IMR-90 (cell line): Measurements from ENCODE around the gene MYO1C. TPM values are rescaled to one million over a fixed set of nuclear protein-coding genes. Genes with fewer than 3 reads are reported as not detected.

Experiments
- ATAC-seq: fragments of 200-7000 bp; cut with Tn5 transposase; 2 replicates; pipeline ENCODE4 v1.9.1; 2020; ENCODE audit warnings: low read depth, mild to moderate bottlenecking, moderate library complexity
- BruUV-seq: library from RNA; stranded (reverse); fragments of 400-500 nt; replicated peaks from 2 replicates; lab custom pipeline; 2021; lab: Mats Ljungman, UMichigan
- CTCF ChIA-PET: fragments of 300-600 bp; formaldehyde crosslinking; extraction: SDS; loops from one replicate; lab custom pipeline; 2021; ENCODE audit warnings: antibody characterized with exemption; lab: Yijun Ruan, JAX
- POLR2A ChIA-PET: fragments of 300-600 bp; sonication (Branson Sonifier 250); formaldehyde crosslinking; loops from one replicate; lab custom pipeline; 2022; ENCODE audit warnings: antibody characterized with exemption; ENCODE audit not compliant: unreplicated experiment; lab: Charles Lee
- DNase-seq: peaks from one replicate; pipeline ENCODE4 v3.0.0; 2013
- H2AFZ ChIP-seq: replicated peaks from 2 replicates; pipeline ENCODE3; 2013; ENCODE audit warnings: low read length, mild to moderate bottlenecking; ENCODE audit not compliant: poor library complexity
- H2AK5ac ChIP-seq: 2 replicates; pipeline ENCODE4 v1.6.1; 2013; ENCODE audit warnings: low read depth, low read length, inconsistent platforms
- H2AK9ac ChIP-seq: replicated peaks from 2 replicates; pipeline ENCODE3; 2013; ENCODE audit warnings: mild to moderate bottlenecking, low read depth, low read length, moderate library complexity; ENCODE audit not compliant: poor library complexity
- H2BK120ac ChIP-seq: 2 replicates; pipeline ENCODE4 v1.6.1; 2013; ENCODE audit warnings: low read depth, low read length, inconsistent platforms
- H2BK15ac ChIP-seq: 3 replicates; pipeline ENCODE4 v1.6.1; 2013; ENCODE audit warnings: low read depth, low read length, inconsistent platforms
- H2BK20ac ChIP-seq: 2 replicates; pipeline ENCODE4 v1.6.1; 2013; ENCODE audit warnings: low read depth, mild to moderate bottlenecking, inconsistent platforms, low read length, moderate library complexity
- H2BK5ac ChIP-seq: 2 replicates; pipeline ENCODE4 v1.6.1; 2013; ENCODE audit warnings: mild to moderate bottlenecking, low read depth, low read length, inconsistent platforms; ENCODE audit not compliant: poor library complexity, severe bottlenecking
- H3K14ac ChIP-seq: replicated peaks from 2 replicates; pipeline ENCODE4 v1.6.1; 2013; ENCODE audit warnings: low read depth, low read length, inconsistent platforms
- H3K18ac ChIP-seq: 2 replicates; pipeline ENCODE4 v1.6.1; 2013; ENCODE audit warnings: low read depth, low read length, control low read depth
- H3K23ac ChIP-seq: 2 replicates; pipeline ENCODE4 v1.6.1; 2013; ENCODE audit warnings: low read depth, low read length, inconsistent platforms
- H3K27ac ChIP-seq: 2 replicates; pipeline ENCODE4 v1.5.1; 2013; ENCODE audit warnings: mild to moderate bottlenecking, control low read depth, low read length; ENCODE audit not compliant: insufficient read depth
- H3K27me3 ChIP-seq: 2 replicates; pipeline ENCODE4 v1.6.1; 2013; ENCODE audit warnings: low read length; ENCODE audit not compliant: control insufficient read depth, insufficient read depth
- H3K36me3 ChIP-seq: 2 replicates; pipeline ENCODE4 v1.6.1; 2013; ENCODE audit warnings: low read length, mixed read lengths; ENCODE audit not compliant: control insufficient read depth, insufficient read depth
- H3K4ac ChIP-seq: 2 replicates; pipeline ENCODE4 v1.6.1; 2013; ENCODE audit warnings: low read depth, low read length, inconsistent platforms
- H3K4me1 ChIP-seq: 2 replicates; pipeline ENCODE4 v1.6.1; 2013; ENCODE audit warnings: low read length, mixed read lengths; ENCODE audit not compliant: control insufficient read depth, insufficient read depth
- H3K4me2 ChIP-seq: 2 replicates; pipeline ENCODE4 v1.6.1; 2013; ENCODE audit warnings: low read depth, mild to moderate bottlenecking, control low read depth, low read length, moderate library complexity
- H3K4me3 ChIP-seq: 2 replicates; pipeline ENCODE4 v1.5.1; 2013; ENCODE audit warnings: low read depth, mild to moderate bottlenecking, control low read depth, low read length, moderate library complexity; ENCODE audit not compliant: insufficient read depth
- H3K56ac ChIP-seq: 2 replicates; pipeline ENCODE4 v1.6.1; 2013; ENCODE audit warnings: low read length, inconsistent platforms; ENCODE audit not compliant: insufficient read depth; ENCODE audit errors: extremely low read depth
- H3K79me1 ChIP-seq, 2 experiments: 2 replicates each; pipeline ENCODE4 v1.6.1; 2013; ENCODE audit warnings: low read length in 2 of 2, inconsistent platforms in 1 of 2, low read depth in 1 of 2
- H3K9ac ChIP-seq: 2 replicates; pipeline ENCODE4 v1.6.1; 2013; ENCODE audit warnings: low read depth, low read length, control low read depth
- H3K9me1 ChIP-seq: 2 replicates; pipeline ENCODE4 v1.6.1; 2013; ENCODE audit warnings: low read length, inconsistent platforms; ENCODE audit not compliant: insufficient read depth
- H3K9me3 ChIP-seq: 2 replicates; pipeline ENCODE4 v1.6.1; 2013; ENCODE audit warnings: low read length; ENCODE audit not compliant: control insufficient read depth, insufficient read depth
- H4K20me1 ChIP-seq: 2 replicates; pipeline ENCODE4 v1.6.1; 2013; ENCODE audit warnings: low read length, inconsistent platforms; ENCODE audit not compliant: insufficient read depth
- H4K5ac ChIP-seq: 2 replicates; pipeline ENCODE4 v1.6.1; 2013; ENCODE audit warnings: mild to moderate bottlenecking, low read depth, low read length, control low read depth
- H4K8ac ChIP-seq, 2 experiments: 2 replicates each; pipeline ENCODE4 v1.6.1; 2013; ENCODE audit warnings: low read depth in 2 of 2, low read length in 2 of 2, control low read depth in 1 of 2, inconsistent platforms in 1 of 2
- H4K91ac ChIP-seq: 2 replicates; pipeline ENCODE4 v1.6.1; 2013; ENCODE audit warnings: low read depth, low read length, inconsistent platforms; ENCODE audit not compliant: insufficient read depth
- BHLHE40 ChIP-seq: fragments of 150-350 bp; IDR thresholded peaks from 2 replicates; pipeline ENCODE4 v1.6.1; 2016; ENCODE audit warnings: mild to moderate bottlenecking, low read depth, low read length
- CEBPB ChIP-seq: IDR thresholded peaks from 2 replicates; pipeline ENCODE4 v1.6.1; 2012; ENCODE audit warnings: low read depth, low read length, improper control_type of control experiment
- CHD1 ChIP-seq: IDR thresholded peaks from 2 replicates; pipeline ENCODE4 v1.6.1; 2012; ENCODE audit warnings: low read depth, low read length, improper control_type of control experiment
- ELK1 ChIP-seq: fragments of 150-350 bp; IDR thresholded peaks from 2 replicates; pipeline ENCODE4 v1.6.1; 2016; ENCODE audit warnings: low read depth, mild to moderate bottlenecking, low read length, moderate library complexity, borderline replicate concordance
- FOS ChIP-seq: fragments of 150-350 bp; IDR thresholded peaks from 2 replicates; pipeline ENCODE4 v1.6.1; 2016; ENCODE audit warnings: low read depth, low read length
- MAFK ChIP-seq: IDR thresholded peaks from 2 replicates; pipeline ENCODE4 v1.6.1; 2012; ENCODE audit warnings: low read depth, low read length, improper control_type of control experiment
- MAZ ChIP-seq: IDR thresholded peaks from 2 replicates; pipeline ENCODE4 v1.6.1; 2012; ENCODE audit warnings: low read depth, mild to moderate bottlenecking, low read length, improper control_type of control experiment, moderate library complexity, borderline replicate concordance
- MXI1 ChIP-seq: IDR thresholded peaks from 2 replicates; pipeline ENCODE4 v1.6.1; 2012; ENCODE audit warnings: low read depth, mild to moderate bottlenecking, low read length, moderate library complexity, borderline replicate concordance
- NFE2L2 ChIP-seq: fragments of 150-350 bp; IDR thresholded peaks from 2 replicates; pipeline ENCODE4 v1.6.1; 2016; ENCODE audit warnings: low read depth, mild to moderate bottlenecking, low read length
- POLR2A ChIP-seq: IDR thresholded peaks from 2 replicates; pipeline ENCODE4 v1.6.1; 2012; ENCODE audit warnings: mild to moderate bottlenecking, low read depth, low read length
- RAD21 ChIP-seq: IDR thresholded peaks from 2 replicates; pipeline ENCODE4 v1.6.1; 2012; ENCODE audit warnings: low read length, improper control_type of control experiment
- RCOR1 ChIP-seq: IDR thresholded peaks from 2 replicates; pipeline ENCODE4 v1.6.1; 2012; ENCODE audit warnings: mild to moderate bottlenecking, low read length, improper control_type of control experiment; ENCODE audit not compliant: insufficient replicate concordance
- RFX5 ChIP-seq: IDR thresholded peaks from 2 replicates; pipeline ENCODE4 v1.8.0; 2012; ENCODE audit warnings: low read depth, mild to moderate bottlenecking, low read length, moderate library complexity
- SMC3 ChIP-seq: fragments of 150-350 bp; IDR thresholded peaks from 2 replicates; pipeline ENCODE4 v1.6.1; 2016; ENCODE audit warnings: low read depth, mild to moderate bottlenecking, antibody characterized with exemption, low read length, moderate library complexity
- WGBS, 2 experiments: methylation state at CpG; one replicate each; pipeline versions ENCODE4 v1.1.5 to v1.1.7; 2013; ENCODE audit warnings: missing lambda C conversion rate in 2 of 2; ENCODE audit not compliant: insufficient read length in 1 of 2; ENCODE audit errors: extremely low coverage in 2 of 2; 5-methylcytosine and 5-hydroxymethylcytosine counted together
- dilution Hi-C: fragments of 300-500 bp; cut with HindIII; formaldehyde crosslinking; loops from one replicate; pipeline ENCODE4 v1.14.3; 2018; ENCODE audit warnings: low sequenced_read_pairs; ENCODE audit not compliant: unreplicated experiment
- in situ Hi-C: fragments of 300-500 bp; cut with MboI; formaldehyde crosslinking; loops from 3 replicates; pipeline ENCODE4 v1.14.3; 2019; ENCODE audit warnings: low sequenced_read_pairs, inconsistent platforms, mixed read lengths
- intact Hi-C: fragments of 100-400 bp; cut with micrococcal nuclease; formaldehyde crosslinking; loops from 2 replicates; pipeline ENCODE4 v1.10.0; 2022
- polyA plus RNA-seq, 3 experiments: library from polyadenylated mRNA; depleted of rRNA; stranded (reverse); fragments of >200 nt; gene quantifications; 2 replicates each; pipeline ENCODE4 v1.2.3, GENCODE V29; 2012; ENCODE audit warnings: low replicate concordance in 1 of 3
- total RNA-seq: library from RNA; depleted of rRNA; stranded (reverse); fragments of >200 nt; gene quantifications from 2 replicates; pipeline ENCODE4 v1.2.3, GENCODE V29; 2012
- TF ChIP-seq, protein P1 (sequence below): fragments of 150-350 bp; IDR thresholded peaks from 2 replicates; pipeline ENCODE4 v1.6.1; 2017; ENCODE audit warnings: mild to moderate bottlenecking, antibody characterized with exemption, low read length, low read depth
- TF ChIP-seq, protein P2 (sequence below): conservative IDR thresholded peaks from 2 replicates; pipeline ENCODE4 v1.5.1; 2012; ENCODE audit warnings: mild to moderate bottlenecking, low read depth, low read length, improper control_type of control experiment

Gene MYO1C
- total and polyA plus RNA-seq, 2 of the 4 experiments (the other 2 are of a cell fraction), result 162 to 196 TPM

GRCh38 chr17:1505586-1505985 is 13.1 kb upstream of the MYO1C start:
- DNase-seq (no peak), ATAC-seq (no peak)
- H2AFZ ChIP-seq, result no peak overlapping the region
- dilution Hi-C loops (no loop called here), in situ Hi-C loops (no loop called here), intact Hi-C loops (no loop called here)
- no peak overlapping the region for H3K4me3 ChIP-seq
- no peaks in the 10 kb centered on the region for H4K20me1 ChIP-seq
- CTCF ChIA-PET, result interaction anchor here (0.6 to 1.5 kb wide), 2 partner anchors 10 to 140 kb away, joined by 3 read pairs; no protein-coding TSS in a partner anchor
- no peaks in the 10 kb centered on the region for H3K27me3 ChIP-seq
- no CpG with 5 or more reads among the region's 5 CpGs for WGBS, 2 experiments
- no peak overlapping the region for H3K9ac ChIP-seq
- H2BK20ac ChIP-seq, result no peak overlapping the region
- no peak overlapping the region for H4K8ac ChIP-seq
- no peak overlapping the region for H2BK5ac ChIP-seq
- H3K4me1 ChIP-seq, result no peaks in the 10 kb centered on the region
- H3K4ac ChIP-seq, result no peak overlapping the region
- no TSS peak for BruUV-seq
- TF ChIP-seq RAD21 (no peak), SMC3 (no peak), MAZ (no peak), MAFK (no peak), ELK1 (no peak), MXI1 (no peak), POLR2A (no peak), FOS (no peak), BHLHE40 (no peak), CHD1 (no peak), RFX5 (no peak), RCOR1 (no peak), NFE2L2 (no peak), CEBPB (no peak)
- TF ChIP-seq, protein P1, sequence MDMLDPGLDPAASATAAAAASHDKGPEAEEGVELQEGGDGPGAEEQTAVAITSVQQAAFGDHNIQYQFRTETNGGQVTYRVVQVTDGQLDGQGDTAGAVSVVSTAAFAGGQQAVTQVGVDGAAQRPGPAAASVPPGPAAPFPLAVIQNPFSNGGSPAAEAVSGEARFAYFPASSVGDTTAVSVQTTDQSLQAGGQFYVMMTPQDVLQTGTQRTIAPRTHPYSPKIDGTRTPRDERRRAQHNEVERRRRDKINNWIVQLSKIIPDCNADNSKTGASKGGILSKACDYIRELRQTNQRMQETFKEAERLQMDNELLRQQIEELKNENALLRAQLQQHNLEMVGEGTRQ, result no peak
- TF ChIP-seq, protein P2, sequence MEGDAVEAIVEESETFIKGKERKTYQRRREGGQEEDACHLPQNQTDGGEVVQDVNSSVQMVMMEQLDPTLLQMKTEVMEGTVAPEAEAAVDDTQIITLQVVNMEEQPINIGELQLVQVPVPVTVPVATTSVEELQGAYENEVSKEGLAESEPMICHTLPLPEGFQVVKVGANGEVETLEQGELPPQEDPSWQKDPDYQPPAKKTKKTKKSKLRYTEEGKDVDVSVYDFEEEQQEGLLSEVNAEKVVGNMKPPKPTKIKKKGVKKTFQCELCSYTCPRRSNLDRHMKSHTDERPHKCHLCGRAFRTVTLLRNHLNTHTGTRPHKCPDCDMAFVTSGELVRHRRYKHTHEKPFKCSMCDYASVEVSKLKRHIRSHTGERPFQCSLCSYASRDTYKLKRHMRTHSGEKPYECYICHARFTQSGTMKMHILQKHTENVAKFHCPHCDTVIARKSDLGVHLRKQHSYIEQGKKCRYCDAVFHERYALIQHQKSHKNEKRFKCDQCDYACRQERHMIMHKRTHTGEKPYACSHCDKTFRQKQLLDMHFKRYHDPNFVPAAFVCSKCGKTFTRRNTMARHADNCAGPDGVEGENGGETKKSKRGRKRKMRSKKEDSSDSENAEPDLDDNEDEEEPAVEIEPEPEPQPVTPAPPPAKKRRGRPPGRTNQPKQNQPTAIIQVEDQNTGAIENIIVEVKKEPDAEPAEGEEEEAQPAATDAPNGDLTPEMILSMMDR, result no peak
- H3K14ac ChIP-seq, result no peak overlapping the region
- H3K9me3 ChIP-seq, result no peaks in the 10 kb centered on the region
- H3K18ac ChIP-seq, result no peak overlapping the region
- no peak overlapping the region for H3K4me2 ChIP-seq
- H3K79me1 ChIP-seq, result peaks cover 0 to under 1% of the 10 kb centered on the region in 2 experiments; a peak in 1 of 4 replicates
- H4K91ac ChIP-seq, result no peak overlapping the region
- H2AK5ac ChIP-seq, result no peak overlapping the region
- no peak overlapping the region for H3K56ac ChIP-seq
- no peak overlapping the region for H2AK9ac ChIP-seq
- no peak overlapping the region for H3K27ac ChIP-seq
- POLR2A ChIA-PET, result no interaction called here
- H2BK120ac ChIP-seq, result no peak overlapping the region
- no peak overlapping the region for H3K23ac ChIP-seq
- no peak overlapping the region for H2BK15ac ChIP-seq
- H3K9me1 ChIP-seq, result no peaks in the 10 kb centered on the region
- H4K5ac ChIP-seq, result no peak overlapping the region
- H3K36me3 ChIP-seq, result peaks cover 24% of the 10 kb centered on the region
